ENCODE data around the gene TNNC2.
"Not testable (repeated sequence)": the region's sequence is repeated elsewhere in the genome, so short reads cannot be mapped to it uniquely, and the experiment has no call there.

The TNNC2 gene

DNA sequence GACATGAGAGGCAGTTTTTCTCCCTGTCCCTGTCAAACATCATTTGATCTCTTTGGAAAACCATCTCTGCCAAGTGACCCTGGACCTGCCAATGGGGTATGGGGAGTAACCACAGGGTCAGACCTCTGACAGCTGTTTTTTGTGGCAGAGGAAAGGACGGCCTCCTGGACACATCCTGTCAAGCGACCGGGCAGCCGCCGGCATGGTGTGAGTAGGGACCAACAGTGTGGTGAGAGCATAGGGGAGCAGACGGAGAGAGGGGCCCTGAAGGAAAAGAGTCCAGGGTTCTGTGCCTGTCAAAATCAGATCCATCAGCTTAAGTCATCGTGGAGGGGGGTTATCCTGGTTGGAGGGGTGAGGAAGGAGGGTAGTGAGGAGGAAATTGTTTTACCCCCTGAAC lies 25.3 kb downstream of the TNNC2 start:
- Histone ChIP-seq H3K79me2 (ENCODE audit: control insufficient read depth, insufficient read depth, low read length) (no peaks in the 10 kb centered on the region), H3K56ac (ENCODE audit: low read length) (no peak overlapping the region), H3K4me2 (ENCODE audit: low read length) (no peak overlapping the region), H3K4me3 (ENCODE audit: low read length) (no peak overlapping the region), H2BK120ac (ENCODE audit: low read depth, low read length) (no peak overlapping the region), H2AK5ac (ENCODE audit: low read length) (no peak overlapping the region), H4K8ac (ENCODE audit: low read depth, low read length) (no peak overlapping the region), H3K79me1 (ENCODE audit: low read length) (no peaks in the 10 kb centered on the region), H3K9ac (ENCODE audit: low read length) (no peak overlapping the region), H3K4me1 (ENCODE audit: control insufficient read depth, low read depth, low read length) (no peaks in the 10 kb centered on the region), H3K23ac (ENCODE audit: low read length) (no peak overlapping the region), H3K27me3 (ENCODE audit: insufficient read depth, low read length, poor library complexity) (no peaks in the 10 kb centered on the region), H2BK15ac (replicated peaks; ENCODE audit: low read depth) (no peak overlapping the region), H2BK5ac (ENCODE audit: low read length) (no peak overlapping the region), H3K18ac (ENCODE audit: low read length) (no peak overlapping the region), H3K27ac (ENCODE audit: low read depth, low read length) (no peak overlapping the region), H3K36me3 (ENCODE audit: control insufficient read depth, insufficient read depth, low read length) (peaks cover 10% of the 10 kb centered on the region), H3K4ac (ENCODE audit: low read depth, low read length) (no peak overlapping the region), H4K5ac (ENCODE audit: low read length) (no peak overlapping the region)
- no CpG with 5 or more reads among the region's 7 CpGs for WGBS (ENCODE audit: extremely low coverage, insufficient coverage, low lambda C conversion rate)
- DNase-seq: no peak

DNA sequence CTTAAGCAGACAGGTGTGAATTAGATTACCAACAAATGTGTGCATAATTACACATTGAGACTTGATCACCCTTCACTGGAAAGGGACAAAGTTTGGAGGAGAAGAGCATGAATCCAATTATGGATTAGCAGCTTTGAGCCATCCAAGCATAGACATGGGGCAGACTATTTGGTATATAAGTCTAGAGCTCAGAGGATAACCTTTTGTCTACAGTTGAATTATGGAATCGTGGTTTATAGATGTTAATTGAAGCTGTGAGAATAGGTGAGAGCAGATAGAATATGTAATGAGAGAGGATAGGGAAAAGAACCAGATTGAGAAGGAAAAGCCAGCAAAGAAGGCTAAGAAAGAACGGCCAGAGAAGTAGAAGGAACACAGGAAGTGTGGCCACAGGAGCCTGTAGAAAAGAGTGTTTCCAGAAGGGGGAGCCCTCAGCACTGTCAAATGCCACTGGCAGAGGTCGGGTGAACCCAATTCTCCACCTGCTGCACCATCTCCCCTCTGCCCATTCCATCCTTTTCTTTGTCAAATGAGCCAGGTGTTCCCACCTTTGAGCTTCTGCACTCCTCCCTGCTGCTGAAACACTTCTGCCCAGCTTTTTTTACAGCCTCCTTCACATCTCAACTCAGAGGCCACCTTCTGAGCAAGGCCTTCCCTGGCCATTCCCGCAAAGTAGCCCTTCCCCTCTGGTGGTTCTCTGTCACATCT lies 28.0 kb downstream of the TNNC2 start:
- Histone ChIP-seq H4K8ac (ENCODE audit: low read depth, low read length) (no peak overlapping the region), H3K27me3 (ENCODE audit: insufficient read depth, low read length, poor library complexity) (no peaks in the 10 kb centered on the region), H3K56ac (ENCODE audit: low read length) (no peak overlapping the region), H3K79me2 (ENCODE audit: control insufficient read depth, insufficient read depth, low read length) (no peaks in the 10 kb centered on the region), H2BK120ac (ENCODE audit: low read depth, low read length) (no peak overlapping the region), H2AK5ac (ENCODE audit: low read length) (no peak overlapping the region), H3K9ac (ENCODE audit: low read length) (no peak overlapping the region), H3K4me2 (ENCODE audit: low read length) (no peak overlapping the region), H3K36me3 (ENCODE audit: control insufficient read depth, insufficient read depth, low read length) (peaks cover 11% of the 10 kb centered on the region), H3K4me3 (ENCODE audit: low read length) (no peak overlapping the region), H3K27ac (ENCODE audit: low read depth, low read length) (no peak overlapping the region), H4K5ac (ENCODE audit: low read length) (no peak overlapping the region), H2BK15ac (replicated peaks; ENCODE audit: low read depth) (no peak overlapping the region), H3K4ac (ENCODE audit: low read depth, low read length) (no peak overlapping the region), H3K4me1 (ENCODE audit: control insufficient read depth, low read depth, low read length) (no peaks in the 10 kb centered on the region), H3K79me1 (ENCODE audit: low read length) (no peaks in the 10 kb centered on the region), H2BK5ac (ENCODE audit: low read length) (no peak overlapping the region), H3K18ac (ENCODE audit: low read length) (no peak overlapping the region), H3K23ac (ENCODE audit: low read length) (no peak overlapping the region)
- DNase-seq: peak; percentile 71
- no CpG with 5 or more reads among the region's 4 CpGs for WGBS (ENCODE audit: extremely low coverage, insufficient coverage, low lambda C conversion rate)

DNA sequence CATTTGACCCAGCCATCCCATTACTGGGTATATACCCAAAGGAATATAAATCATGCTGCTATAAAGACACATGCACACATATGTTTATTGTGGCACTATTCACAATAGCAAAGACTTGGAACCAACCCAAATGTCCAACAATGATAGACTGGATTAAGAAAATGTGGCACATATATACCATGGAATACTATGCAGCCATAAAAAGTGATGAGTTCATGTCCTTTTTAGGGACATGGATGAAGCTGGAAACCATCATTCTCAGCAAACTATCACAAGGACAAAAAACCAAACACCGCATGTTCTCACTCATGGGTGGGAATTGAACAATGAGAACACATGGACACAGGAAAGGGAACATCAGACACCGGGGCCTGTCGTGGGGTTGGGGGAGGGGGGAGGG lies 29.2 kb downstream of the TNNC2 start:
- not testable (repeated sequence) for H4K5ac ChIP-seq (ENCODE audit: low read length); H2BK5ac ChIP-seq (ENCODE audit: low read length); H3K79me1 ChIP-seq (ENCODE audit: low read length); H3K27me3 ChIP-seq (ENCODE audit: insufficient read depth, low read length, poor library complexity); H3K27ac ChIP-seq (ENCODE audit: low read depth, low read length); H2AK5ac ChIP-seq (ENCODE audit: low read length); H4K8ac ChIP-seq (ENCODE audit: low read depth, low read length); H2BK15ac ChIP-seq (replicated peaks; ENCODE audit: low read depth); DNase-seq; H3K4me1 ChIP-seq (ENCODE audit: control insufficient read depth, low read depth, low read length); H3K9ac ChIP-seq (ENCODE audit: low read length); H3K18ac ChIP-seq (ENCODE audit: low read length); H3K56ac ChIP-seq (ENCODE audit: low read length); H3K4me2 ChIP-seq (ENCODE audit: low read length); H3K23ac ChIP-seq (ENCODE audit: low read length); H3K36me3 ChIP-seq (ENCODE audit: control insufficient read depth, insufficient read depth, low read length); H2BK120ac ChIP-seq (ENCODE audit: low read depth, low read length); H3K4ac ChIP-seq (ENCODE audit: low read depth, low read length); H3K4me3 ChIP-seq (ENCODE audit: low read length); H3K79me2 ChIP-seq (ENCODE audit: control insufficient read depth, insufficient read depth, low read length)
- WGBS (ENCODE audit: extremely low coverage, insufficient coverage, low lambda C conversion rate): no CpG with 5 or more reads among the region's 3 CpGs

DNA sequence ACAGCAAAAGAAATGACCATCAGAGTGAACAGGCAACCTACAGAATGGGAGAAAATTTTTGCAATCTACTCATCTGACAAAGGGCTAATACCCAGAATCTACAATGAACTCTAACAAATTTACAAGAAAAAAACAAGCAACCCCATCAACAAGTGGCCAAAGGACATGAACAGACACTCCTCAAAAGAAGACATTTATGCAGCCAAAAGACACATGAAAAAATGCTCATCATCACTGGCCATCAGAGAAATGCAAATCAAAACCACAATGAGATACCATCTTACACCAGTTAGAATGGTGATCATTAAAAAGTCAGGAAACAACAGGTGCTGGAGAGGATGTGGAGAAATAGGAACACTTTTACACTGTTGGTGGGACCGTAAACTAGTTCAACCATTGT lies 29.6 kb downstream of the TNNC2 start:
- not testable (repeated sequence) for H3K9ac ChIP-seq (ENCODE audit: low read length); H3K18ac ChIP-seq (ENCODE audit: low read length); H2BK15ac ChIP-seq (replicated peaks; ENCODE audit: low read depth); H3K27me3 ChIP-seq (ENCODE audit: insufficient read depth, low read length, poor library complexity); H2AK5ac ChIP-seq (ENCODE audit: low read length); H4K5ac ChIP-seq (ENCODE audit: low read length); DNase-seq; H3K4me1 ChIP-seq (ENCODE audit: control insufficient read depth, low read depth, low read length); H3K4me3 ChIP-seq (ENCODE audit: low read length); H3K4ac ChIP-seq (ENCODE audit: low read depth, low read length); H3K79me2 ChIP-seq (ENCODE audit: control insufficient read depth, insufficient read depth, low read length); H3K23ac ChIP-seq (ENCODE audit: low read length); H3K56ac ChIP-seq (ENCODE audit: low read length); H2BK5ac ChIP-seq (ENCODE audit: low read length); H3K36me3 ChIP-seq (ENCODE audit: control insufficient read depth, insufficient read depth, low read length); H3K27ac ChIP-seq (ENCODE audit: low read depth, low read length); H2BK120ac ChIP-seq (ENCODE audit: low read depth, low read length); H3K4me2 ChIP-seq (ENCODE audit: low read length); H4K8ac ChIP-seq (ENCODE audit: low read depth, low read length); H3K79me1 ChIP-seq (ENCODE audit: low read length)
- WGBS (ENCODE audit: extremely low coverage, insufficient coverage, low lambda C conversion rate): no CpG with 5 or more reads among the region's 1 CpG

DNA sequence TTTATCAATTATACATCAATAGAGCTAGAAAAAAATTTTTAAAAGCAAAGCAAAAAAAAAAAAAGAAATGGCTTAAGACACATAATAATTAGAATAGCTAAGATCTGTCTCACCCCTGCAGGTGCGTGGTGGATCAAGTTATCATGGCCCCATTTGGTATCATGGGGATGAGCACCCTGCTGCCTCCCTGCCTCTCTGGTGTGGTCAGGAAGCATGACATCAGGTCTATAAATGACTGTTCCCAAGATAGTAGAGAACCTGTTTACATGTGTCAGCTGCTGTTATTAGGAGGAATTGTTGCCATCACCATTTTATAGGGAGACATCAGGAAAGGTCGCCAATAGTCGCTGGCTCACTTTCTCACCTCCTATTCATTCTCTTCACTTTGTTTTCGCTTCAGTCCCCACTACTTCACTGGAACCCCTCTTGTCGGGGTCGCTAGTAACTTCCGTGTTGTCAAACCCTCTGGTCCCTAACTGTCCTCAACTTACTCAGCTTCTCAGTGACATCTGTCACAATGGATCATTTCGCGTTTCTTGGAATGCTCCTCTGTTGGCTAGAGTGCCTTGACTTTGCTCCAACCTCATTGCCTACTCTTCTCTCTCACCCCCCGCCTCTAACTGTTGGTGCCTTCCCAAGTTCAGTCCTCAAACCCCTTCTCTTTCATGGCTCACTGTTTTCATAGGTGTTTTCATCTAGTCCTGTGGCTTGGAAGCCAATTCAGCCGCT lies 30.6 kb downstream of the TNNC2 start:
- H3K4me1 ChIP-seq (ENCODE audit: control insufficient read depth, low read depth, low read length): peaks cover 5% of the 10 kb centered on the region
- no peak overlapping the region for H3K18ac ChIP-seq (ENCODE audit: low read length)
- H2AK5ac ChIP-seq (ENCODE audit: low read length): no peak overlapping the region
- WGBS (ENCODE audit: extremely low coverage, insufficient coverage, low lambda C conversion rate): no CpG with 5 or more reads among the region's 11 CpGs
- H3K79me2 ChIP-seq (ENCODE audit: control insufficient read depth, insufficient read depth, low read length): peaks cover 7% of the 10 kb centered on the region
- H3K4me2 ChIP-seq (ENCODE audit: low read length): no peak overlapping the region
- no peak overlapping the region for H3K9ac ChIP-seq (ENCODE audit: low read length)
- H3K27me3 ChIP-seq (ENCODE audit: insufficient read depth, low read length, poor library complexity): no peaks in the 10 kb centered on the region
- H4K5ac ChIP-seq (ENCODE audit: low read length): no peak overlapping the region
- H3K79me1 ChIP-seq (ENCODE audit: low read length): peaks cover 7% of the 10 kb centered on the region
- H2BK120ac ChIP-seq (ENCODE audit: low read depth, low read length): no peak overlapping the region
- no peak overlapping the region for H3K23ac ChIP-seq (ENCODE audit: low read length)
- H3K56ac ChIP-seq (ENCODE audit: low read length): no peak overlapping the region
- no peak for DNase-seq
- H3K36me3 ChIP-seq (ENCODE audit: control insufficient read depth, insufficient read depth, low read length): peaks cover 3% of the 10 kb centered on the region
- H2BK5ac ChIP-seq (ENCODE audit: low read length): no peak overlapping the region
- H4K8ac ChIP-seq (ENCODE audit: low read depth, low read length): no peak overlapping the region
- no peak overlapping the region for H2BK15ac ChIP-seq (replicated peaks; ENCODE audit: low read depth)
- H3K4ac ChIP-seq (ENCODE audit: low read depth, low read length): no peak overlapping the region
- no peak overlapping the region for H3K4me3 ChIP-seq (ENCODE audit: low read length)
- H3K27ac ChIP-seq (ENCODE audit: low read depth, low read length): no peak overlapping the region
